IgD-negative memory B cell (primary cell): ENCODE results near the gene MYO5A. TPM values are rescaled to one million over a fixed set of nuclear protein-coding genes. Genes with fewer than 3 reads are reported as not detected.

ENCODE experiments used
- H3K27ac Mint-ChIP-seq, 3 donors: one replicate each; pipeline ENCODE4 v1.8.0; 2020 to 2022; ENCODE audit warnings: mild to moderate bottlenecking in 3 of 3, mixed read lengths in 3 of 3, moderate library complexity in 1 of 3
- H3K27me3 Mint-ChIP-seq: one replicate; pipeline ENCODE4 v1.8.0; 2021; ENCODE audit warnings: mixed read lengths
- H3K36me3 Mint-ChIP-seq: one replicate; pipeline ENCODE4 v1.8.0; 2020; ENCODE audit warnings: mild to moderate bottlenecking, mixed read lengths
- H3K4me1 Mint-ChIP-seq, 3 donors: one replicate each; pipeline ENCODE4 v1.8.0; 2020 to 2022; ENCODE audit warnings: mixed read lengths in 3 of 3, mild to moderate bottlenecking in 1 of 3
- H3K4me3 Mint-ChIP-seq, 4 donors: one replicate each; pipeline ENCODE4 v1.8.0; 2020 to 2022; ENCODE audit warnings: mild to moderate bottlenecking in 4 of 4, mixed read lengths in 4 of 4, moderate library complexity in 3 of 4
- H3K9me3 Mint-ChIP-seq, 3 donors: one replicate each; pipeline ENCODE4 v1.8.0; 2020 to 2021; ENCODE audit warnings: mixed read lengths in 3 of 3, mild to moderate bottlenecking in 1 of 3
- polyA plus RNA-seq: library from polyadenylated mRNA; unstranded; fragments of 300-500 nt; fragmentation: Illumina TruSeq; gene quantifications from one replicate; pipeline ENCODE4 v1.2.3, GENCODE V29; 2021

The MYO5A gene
- polyA plus RNA-seq, 1 donor from 2014 or later, result 16.7 TPM

DNA sequence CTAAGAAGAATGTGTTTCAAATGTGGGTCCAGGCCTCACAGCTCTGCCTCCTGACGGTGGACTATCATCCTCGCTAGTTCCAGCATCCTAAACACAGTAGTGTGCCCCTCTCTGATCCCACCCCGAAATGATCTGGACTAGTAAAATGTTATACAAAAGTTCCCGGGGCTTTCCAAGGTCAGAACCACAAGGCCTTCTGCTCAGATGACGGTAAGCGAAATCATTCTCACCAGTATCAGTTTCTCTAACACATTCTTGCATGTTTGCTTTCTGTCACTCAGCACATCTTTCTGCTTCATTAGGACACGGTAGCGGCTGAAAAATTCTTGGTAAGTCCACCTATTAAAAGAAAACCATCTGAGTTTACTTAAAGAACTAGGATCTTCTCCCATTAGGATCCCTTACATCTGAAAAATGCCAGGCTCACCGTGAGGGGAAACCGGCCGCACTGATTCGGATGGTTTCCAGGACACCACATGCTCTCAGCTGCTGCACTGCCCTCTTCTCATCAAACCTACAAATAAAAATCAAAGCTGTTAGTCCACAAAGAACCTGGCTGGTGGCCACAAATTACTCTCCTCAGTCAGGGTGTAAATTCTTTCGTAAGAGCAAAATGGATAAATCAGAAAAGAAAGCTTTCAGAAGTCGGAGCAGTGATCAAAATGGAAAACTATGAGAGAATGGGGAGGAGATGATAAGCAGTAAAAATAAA is 149.1 kb downstream of the MYO5A start:
- Mint-ChIP-seq H3K4me3 (peak overlapping the region in 3 of 4 donors; percentile 1 to 79 (median 75)), H3K36me3 (peaks cover 10% of the 10 kb centered on the region), H3K27ac (peak overlapping the region; percentile 40 to 93 (median 48))

DNA sequence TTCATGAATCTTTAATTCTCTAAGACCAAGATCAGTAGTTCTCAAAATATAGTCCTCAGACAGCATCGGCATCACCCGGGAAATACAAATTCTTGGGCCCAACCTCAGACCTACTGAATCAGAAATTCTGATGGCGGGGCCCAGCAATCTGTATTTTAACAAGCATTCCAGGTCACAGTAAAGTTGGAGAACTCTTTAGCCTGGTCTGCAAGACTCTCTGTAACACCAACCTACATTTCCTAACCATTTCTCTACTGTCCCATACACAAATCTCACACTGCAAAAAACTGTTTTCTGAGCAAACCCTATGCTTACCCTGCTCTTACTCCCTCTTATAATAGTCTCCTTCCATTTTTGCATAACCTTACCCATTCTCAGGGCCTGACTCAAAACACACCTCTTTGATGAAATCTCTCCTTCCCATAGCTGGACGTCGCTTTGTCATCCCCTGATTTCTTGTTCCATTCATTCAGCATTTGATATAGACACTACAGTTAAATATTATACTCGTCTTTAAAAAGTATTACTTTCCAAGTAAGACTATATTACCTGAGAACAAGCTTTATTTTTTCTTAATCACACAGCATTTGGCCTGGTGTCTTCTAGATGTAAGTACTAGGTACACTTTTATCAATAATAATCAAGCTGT is 149.8 kb downstream of the MYO5A start:
- Mint-ChIP-seq H3K27me3 (no peaks in the 10 kb centered on the region), H3K36me3 (peaks cover 10% of the 10 kb centered on the region), H3K9me3 (no peaks in the 10 kb centered on the region), H3K4me1 (peaks cover 17 to 34% (median 29%) of the 10 kb centered on the region in 3 donors), H3K4me3 (peak overlapping the region in 3 of 4 donors; percentile 1 to 79 (median 75)), H3K27ac (peak overlapping the region; percentile 40 to 93 (median 48))

More for the DNA sequence above, 149.1 kb downstream of the MYO5A start:
- H3K27me3 Mint-ChIP-seq, result no peaks in the 10 kb centered on the region
- H3K9me3 Mint-ChIP-seq, result no peaks in the 10 kb centered on the region
- peaks cover 17 to 35% (median 31%) of the 10 kb centered on the region in 3 donors for H3K4me1 Mint-ChIP-seq

DNA sequence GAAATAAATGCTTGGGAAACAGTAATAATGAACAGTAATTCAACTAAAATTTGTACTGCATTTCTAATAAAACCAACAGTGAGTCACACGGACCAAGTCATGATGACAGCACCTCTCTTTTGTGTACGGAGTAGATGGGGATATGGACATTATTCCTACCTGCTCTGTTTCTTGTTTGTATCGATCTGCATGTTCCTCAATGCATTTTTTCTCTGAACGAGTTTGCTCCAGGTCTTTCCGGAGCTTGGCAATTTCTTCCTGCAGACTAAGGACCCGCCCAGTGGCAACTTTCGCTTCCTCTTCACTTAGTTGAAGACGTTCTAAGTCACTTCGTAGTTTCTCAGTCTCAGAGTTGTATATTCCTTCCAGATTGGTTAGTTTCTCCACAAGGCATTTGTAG is 158.7 kb downstream of the MYO5A start:
- no peaks in the 10 kb centered on the region for H3K27me3 Mint-ChIP-seq
- H3K27ac Mint-ChIP-seq, result peak overlapping the region; percentile 18 to 95 (median 89)
- H3K9me3 Mint-ChIP-seq, result no peaks in the 10 kb centered on the region
- peaks cover 8 to 17% (median 12%) of the 10 kb centered on the region in 3 donors for H3K4me1 Mint-ChIP-seq
- peaks cover 15% of the 10 kb centered on the region for H3K36me3 Mint-ChIP-seq
- peak overlapping the region; percentile 10 to 86 (median 80) for H3K4me3 Mint-ChIP-seq

DNA sequence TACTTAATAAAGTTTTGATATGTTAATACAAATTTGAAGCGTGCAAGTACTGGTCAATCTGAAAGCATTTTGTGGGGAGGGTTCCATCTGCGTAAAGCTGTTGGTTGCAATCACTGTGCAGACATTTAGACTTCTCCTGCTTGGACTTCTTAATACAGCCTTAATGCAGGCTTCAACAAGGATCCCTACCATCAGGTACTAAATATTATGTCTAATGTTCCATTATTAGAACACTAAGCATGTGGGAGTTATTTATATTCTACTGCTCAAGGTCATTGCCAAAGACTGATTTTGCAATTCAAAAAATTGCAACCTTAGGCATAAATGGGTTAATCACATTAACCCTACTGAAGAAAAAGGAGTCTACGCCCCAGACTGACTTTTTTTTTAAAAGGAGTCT is 159.2 kb downstream of the MYO5A start:
- Mint-ChIP-seq H3K27ac (no peak overlapping the region), H3K36me3 (peaks cover 12% of the 10 kb centered on the region)

DNA sequence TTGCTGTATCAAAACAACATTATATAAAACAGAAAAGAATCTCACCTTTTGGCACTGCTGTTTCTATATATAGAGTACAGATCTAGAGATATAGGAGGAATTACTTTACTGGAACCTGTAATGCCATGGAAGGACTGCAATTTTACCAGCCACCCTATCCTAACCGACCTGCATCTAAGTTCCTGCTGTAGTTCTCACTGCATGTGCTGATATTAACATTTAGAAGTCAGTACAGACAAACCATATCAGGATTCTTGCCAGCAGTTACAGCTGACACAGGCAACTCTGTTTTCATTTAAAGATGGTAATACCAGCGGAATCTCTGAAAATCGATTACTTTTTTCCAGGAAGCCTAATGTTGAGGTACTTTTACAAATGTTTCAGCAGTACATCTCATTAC is 159.7 kb downstream of the MYO5A start:
- no peaks in the 10 kb centered on the region for H3K27me3 Mint-ChIP-seq
- H3K36me3 Mint-ChIP-seq, result peaks cover 12% of the 10 kb centered on the region
- H3K9me3 Mint-ChIP-seq, result no peaks in the 10 kb centered on the region
- no peak overlapping the region for H3K4me3 Mint-ChIP-seq
- H3K4me1 Mint-ChIP-seq, result peaks cover 8 to 17% (median 12%) of the 10 kb centered on the region in 3 donors
- H3K27ac Mint-ChIP-seq, result peak overlapping the region in 1 of 3 donors; percentile 33

More for the DNA sequence above, 159.2 kb downstream of the MYO5A start:
- Mint-ChIP-seq H3K9me3 (no peaks in the 10 kb centered on the region), H3K4me1 (peaks cover 8 to 17% (median 12%) of the 10 kb centered on the region in 3 donors), H3K27me3 (no peaks in the 10 kb centered on the region), H3K4me3 (no peak overlapping the region)

DNA sequence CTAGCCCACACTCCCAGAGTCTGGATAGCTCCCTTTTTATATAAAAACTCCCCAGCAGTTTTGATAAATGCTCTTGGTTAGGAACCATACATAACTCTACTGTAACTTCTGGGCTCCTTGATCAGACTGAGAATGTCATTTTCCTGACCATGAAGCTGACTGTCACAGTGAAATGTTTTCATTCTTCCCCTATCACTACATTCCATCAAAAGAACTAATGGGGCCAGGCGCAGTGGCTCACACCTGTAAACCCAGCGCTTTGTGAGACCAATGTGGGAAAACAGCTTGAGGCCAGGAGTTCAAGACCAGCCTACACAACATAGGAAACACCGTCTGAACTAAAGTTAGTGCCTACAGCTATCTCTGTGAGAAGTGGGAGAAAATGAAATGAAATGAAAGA is 160.3 kb downstream of the MYO5A start:
- Mint-ChIP-seq H3K27me3 (no peaks in the 10 kb centered on the region), H3K27ac (peak overlapping the region in 2 of 3 donors; percentile 33 to 52), H3K4me3 (peak overlapping the region in 1 of 4 donors; percentile 30), H3K9me3 (no peaks in the 10 kb centered on the region), H3K4me1 (peaks cover 8 to 17% (median 12%) of the 10 kb centered on the region in 3 donors), H3K36me3 (peaks cover 13% of the 10 kb centered on the region)

DNA sequence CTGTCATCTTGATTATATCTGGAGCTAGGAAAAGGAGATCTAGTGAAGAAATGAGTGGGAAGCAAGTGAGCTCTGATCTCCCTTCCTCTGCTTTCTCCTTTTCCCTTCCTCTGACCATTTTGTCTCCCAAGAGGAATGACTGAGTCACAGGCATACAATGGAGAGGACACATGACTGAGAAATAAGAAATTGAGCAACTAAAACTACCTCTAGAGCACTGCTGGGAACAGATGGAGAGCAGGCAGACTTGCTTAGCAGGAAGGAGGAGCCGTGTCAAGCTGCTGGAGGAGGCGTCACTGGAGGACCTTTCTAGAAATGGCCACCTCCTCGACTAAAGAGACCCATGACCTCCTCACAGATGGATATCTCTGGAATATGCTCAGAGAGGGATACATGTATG is 166.2 kb downstream of the MYO5A start:
- peaks cover 0 to 2% (median 0%) of the 10 kb centered on the region in 3 donors for H3K4me1 Mint-ChIP-seq
- H3K27me3 Mint-ChIP-seq, result no peaks in the 10 kb centered on the region
- peaks cover 10% of the 10 kb centered on the region for H3K36me3 Mint-ChIP-seq
- no peak overlapping the region for H3K4me3 Mint-ChIP-seq
- peak overlapping the region in 1 of 3 donors; percentile 9 for H3K27ac Mint-ChIP-seq
- no peaks in the 10 kb centered on the region for H3K9me3 Mint-ChIP-seq

DNA sequence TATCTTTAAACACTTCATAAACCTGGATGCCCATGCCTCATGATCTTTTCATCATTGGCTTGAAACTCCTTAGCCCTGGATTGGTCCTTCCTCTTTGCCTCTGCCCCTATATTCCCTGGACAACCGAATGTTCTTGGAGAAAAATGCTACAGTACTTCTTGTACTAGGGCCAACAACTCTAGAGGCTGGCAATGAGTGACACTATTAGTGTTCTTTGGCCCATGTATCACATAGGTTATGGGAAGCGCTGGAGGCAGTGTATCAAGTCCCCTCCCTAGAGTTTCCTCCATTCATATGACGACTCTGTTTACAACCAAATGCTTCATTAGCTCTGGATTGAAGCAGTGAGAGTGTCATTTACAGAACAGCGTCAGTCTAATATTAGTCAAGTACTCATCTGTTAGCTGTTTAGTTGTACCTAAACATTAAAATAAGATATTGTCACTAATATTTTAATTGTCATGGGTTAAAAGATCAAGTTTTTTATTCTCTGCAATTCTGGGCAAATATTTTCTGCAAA is 166.6 kb downstream of the MYO5A start:
- H3K27ac Mint-ChIP-seq, result peak overlapping the region in 1 of 3 donors; percentile 9
- H3K4me3 Mint-ChIP-seq, result no peak overlapping the region
- H3K4me1 Mint-ChIP-seq, result peaks cover 0 to 2% (median 0%) of the 10 kb centered on the region in 3 donors
- H3K36me3 Mint-ChIP-seq, result peaks cover 14% of the 10 kb centered on the region
- no peaks in the 10 kb centered on the region for H3K9me3 Mint-ChIP-seq
- no peaks in the 10 kb centered on the region for H3K27me3 Mint-ChIP-seq

DNA sequence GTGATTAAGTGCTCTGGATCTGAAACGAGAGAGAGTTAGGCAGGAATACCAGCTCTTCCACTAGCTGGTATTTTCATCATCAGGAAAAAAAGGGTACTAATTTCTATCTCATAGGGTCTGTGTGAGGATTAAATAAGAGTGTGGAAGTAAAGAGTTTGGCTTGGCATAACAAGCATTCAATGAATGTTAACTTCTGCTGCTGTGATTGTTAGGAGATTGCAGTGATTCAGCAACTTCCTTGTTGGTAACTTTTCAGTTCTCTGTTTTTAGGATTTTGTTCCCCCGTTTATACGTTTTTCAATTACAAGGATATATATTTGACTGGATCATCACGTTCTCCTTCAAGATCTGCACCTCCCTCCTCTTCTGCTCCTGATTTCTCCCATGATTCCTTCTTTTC is 167.2 kb downstream of the MYO5A start:
- H3K27me3 Mint-ChIP-seq, result no peaks in the 10 kb centered on the region
- H3K27ac Mint-ChIP-seq, result no peak overlapping the region
- no peaks in the 10 kb centered on the region for H3K9me3 Mint-ChIP-seq
- H3K4me3 Mint-ChIP-seq, result no peak overlapping the region
- H3K36me3 Mint-ChIP-seq, result peaks cover 14% of the 10 kb centered on the region
- H3K4me1 Mint-ChIP-seq, result peaks cover 0 to 2% (median 0%) of the 10 kb centered on the region in 3 donors

DNA sequence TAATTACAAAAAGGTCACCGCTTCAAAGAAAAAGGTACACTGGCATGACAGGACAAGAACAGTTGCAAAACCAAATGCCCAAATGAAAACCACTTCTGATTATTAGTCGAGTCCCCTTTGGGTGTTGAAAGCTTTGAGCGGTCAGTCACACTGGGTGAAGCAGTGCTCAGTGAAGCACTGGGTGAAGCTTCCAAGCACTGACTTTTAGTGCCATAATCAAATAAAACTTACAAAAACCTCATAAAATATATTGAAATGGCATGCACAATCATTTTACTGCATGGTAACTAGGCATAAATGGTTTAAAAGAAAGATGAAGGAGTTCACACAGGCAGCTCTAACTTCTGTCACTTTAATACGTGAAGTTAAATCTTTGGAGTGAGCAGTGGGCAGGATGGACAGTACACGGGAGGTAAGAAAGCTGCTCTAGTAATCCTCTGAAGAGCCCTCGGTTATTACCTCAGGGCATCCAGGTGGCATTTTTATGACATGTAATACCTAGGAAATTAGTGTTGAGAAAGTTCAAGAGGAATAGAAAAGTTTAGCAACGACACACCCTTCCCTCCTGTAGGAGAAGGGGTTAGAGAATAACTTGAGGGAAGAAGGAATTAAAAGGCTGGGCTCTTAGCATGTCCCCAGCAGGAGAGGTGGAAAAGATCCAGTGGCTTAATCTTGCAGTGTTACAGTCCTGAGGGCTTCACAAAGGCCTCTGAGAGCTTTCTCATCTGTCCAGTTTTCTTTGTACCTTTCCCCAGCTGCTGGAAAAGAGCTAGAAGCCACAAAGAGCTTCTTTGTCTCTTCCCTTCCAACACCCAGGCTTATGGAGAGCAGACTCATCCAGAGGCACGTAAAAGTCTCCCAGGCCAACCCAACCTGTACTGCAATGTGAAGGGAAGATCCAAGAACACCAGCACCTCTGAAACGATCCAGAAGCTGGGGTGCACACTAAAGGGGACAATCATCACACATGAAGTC is 168.2 kb downstream of the MYO5A start:
- peaks cover 14% of the 10 kb centered on the region for H3K36me3 Mint-ChIP-seq
- H3K27me3 Mint-ChIP-seq, result no peaks in the 10 kb centered on the region
- H3K9me3 Mint-ChIP-seq, result no peaks in the 10 kb centered on the region
- H3K27ac Mint-ChIP-seq, result no peak overlapping the region
- no peaks in the 10 kb centered on the region for H3K4me1 Mint-ChIP-seq
- H3K4me3 Mint-ChIP-seq, result no peak overlapping the region

DNA sequence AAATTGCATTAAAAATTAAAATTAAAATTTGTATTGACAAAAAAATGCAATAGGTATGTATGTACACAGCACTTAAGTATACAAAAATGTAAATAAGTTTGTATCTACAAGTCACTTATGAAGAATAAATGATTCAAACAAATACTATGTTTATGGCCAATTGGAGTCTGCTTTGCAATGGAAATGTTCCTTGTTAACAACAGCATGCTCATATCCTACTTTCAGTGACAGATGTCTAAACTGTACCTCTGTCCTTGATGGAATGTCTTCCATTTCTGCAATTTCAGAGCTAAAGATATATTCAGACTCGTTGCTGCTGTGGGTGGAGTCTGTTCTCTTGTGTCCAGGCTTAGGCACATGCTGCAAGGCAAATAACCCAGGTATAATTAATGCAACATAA is 169.0 kb downstream of the MYO5A start:
- H3K9me3 Mint-ChIP-seq, result no peaks in the 10 kb centered on the region
- H3K4me1 Mint-ChIP-seq, result no peaks in the 10 kb centered on the region
- no peak overlapping the region for H3K27ac Mint-ChIP-seq
- no peaks in the 10 kb centered on the region for H3K27me3 Mint-ChIP-seq
- peaks cover 14% of the 10 kb centered on the region for H3K36me3 Mint-ChIP-seq
- H3K4me3 Mint-ChIP-seq, result no peak overlapping the region

DNA sequence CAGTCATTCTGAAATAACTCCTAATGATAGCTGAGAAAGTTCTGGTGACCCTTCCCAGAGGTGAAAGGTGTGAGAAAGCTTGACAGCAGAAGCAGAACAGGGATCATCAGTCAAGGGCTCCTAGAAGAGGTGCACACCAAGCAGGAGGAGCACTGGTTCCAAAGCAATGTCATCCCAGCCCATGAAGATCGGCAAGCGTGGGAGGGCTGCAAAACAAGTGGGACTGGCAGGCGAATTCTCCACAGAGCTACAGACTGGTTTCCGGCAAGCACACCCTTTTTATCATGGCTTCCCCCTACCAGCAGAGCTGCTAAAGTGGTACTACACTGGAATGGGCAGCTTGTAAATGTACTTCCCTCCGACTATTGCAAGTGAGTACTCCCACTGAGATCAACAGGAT is 170.7 kb downstream of the MYO5A start:
- no peaks in the 10 kb centered on the region for H3K27me3 Mint-ChIP-seq
- H3K4me3 Mint-ChIP-seq, result no peak overlapping the region
- H3K36me3 Mint-ChIP-seq, result peaks cover 12% of the 10 kb centered on the region
- H3K9me3 Mint-ChIP-seq, result no peaks in the 10 kb centered on the region
- no peak overlapping the region for H3K27ac Mint-ChIP-seq
- no peaks in the 10 kb centered on the region for H3K4me1 Mint-ChIP-seq

DNA sequence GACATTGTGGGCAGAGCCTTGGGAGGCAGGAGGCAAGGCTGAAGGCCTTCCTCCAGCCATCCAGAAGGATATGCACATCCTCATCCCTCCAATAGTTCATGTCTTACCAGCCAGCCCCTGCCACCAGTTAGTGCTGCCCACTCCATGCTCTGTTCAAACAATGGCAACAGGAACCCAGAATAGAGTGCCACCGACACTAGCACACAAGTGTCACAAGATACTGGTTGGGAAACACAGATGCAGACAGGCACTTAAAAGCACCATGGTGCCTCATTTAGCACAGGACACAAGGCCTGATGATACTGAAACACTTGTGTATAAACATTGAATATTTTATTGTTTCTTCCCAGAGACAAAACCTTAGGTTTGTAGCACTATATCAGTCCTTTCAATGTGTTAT is 176.6 kb downstream of the MYO5A start:
- H3K9me3 Mint-ChIP-seq, result no peaks in the 10 kb centered on the region
- H3K36me3 Mint-ChIP-seq, result no peaks in the 10 kb centered on the region
- H3K4me3 Mint-ChIP-seq, result no peak overlapping the region
- H3K27ac Mint-ChIP-seq, result no peak overlapping the region
- H3K27me3 Mint-ChIP-seq, result no peaks in the 10 kb centered on the region
- no peaks in the 10 kb centered on the region for H3K4me1 Mint-ChIP-seq

DNA sequence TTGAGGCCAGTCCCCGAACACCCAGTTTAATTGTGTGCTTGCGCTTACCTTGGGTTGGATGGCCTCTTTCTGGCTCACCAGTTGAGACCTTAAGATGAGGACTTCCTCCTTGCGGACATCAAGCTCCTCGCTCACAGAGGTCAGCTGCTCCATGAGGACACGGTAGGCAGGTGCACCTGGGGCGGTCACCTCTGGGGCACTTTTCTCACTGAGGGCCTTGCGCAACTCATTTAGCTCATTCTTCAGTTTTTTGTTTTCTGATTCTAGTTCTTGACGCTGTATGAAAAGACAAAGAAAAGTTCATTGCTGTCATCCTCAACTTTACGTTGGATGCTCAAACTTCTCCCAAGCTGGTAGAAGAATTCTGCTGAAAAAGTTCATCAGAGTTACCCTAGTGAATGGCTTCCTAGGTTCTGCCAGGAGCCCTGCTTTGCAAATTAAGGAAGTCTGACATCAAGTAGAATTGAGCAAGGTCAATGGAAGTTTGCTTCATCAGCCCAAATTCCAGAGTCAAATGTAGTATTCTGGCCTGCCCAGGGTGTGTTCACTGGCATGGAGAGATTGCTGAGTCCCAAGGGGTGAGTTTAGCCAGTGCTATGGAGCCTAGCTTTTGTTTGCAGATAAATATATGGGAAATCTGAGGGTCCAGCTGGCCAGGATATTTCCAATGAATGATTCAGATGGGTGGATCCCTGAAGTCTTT is 177.3 kb downstream of the MYO5A start:
- Mint-ChIP-seq H3K4me3 (no peak overlapping the region), H3K36me3 (no peaks in the 10 kb centered on the region), H3K27ac (no peak overlapping the region), H3K27me3 (no peaks in the 10 kb centered on the region), H3K9me3 (no peaks in the 10 kb centered on the region), H3K4me1 (no peaks in the 10 kb centered on the region)
